Measurements from ENCODE around the gene IRGC.

DNA sequence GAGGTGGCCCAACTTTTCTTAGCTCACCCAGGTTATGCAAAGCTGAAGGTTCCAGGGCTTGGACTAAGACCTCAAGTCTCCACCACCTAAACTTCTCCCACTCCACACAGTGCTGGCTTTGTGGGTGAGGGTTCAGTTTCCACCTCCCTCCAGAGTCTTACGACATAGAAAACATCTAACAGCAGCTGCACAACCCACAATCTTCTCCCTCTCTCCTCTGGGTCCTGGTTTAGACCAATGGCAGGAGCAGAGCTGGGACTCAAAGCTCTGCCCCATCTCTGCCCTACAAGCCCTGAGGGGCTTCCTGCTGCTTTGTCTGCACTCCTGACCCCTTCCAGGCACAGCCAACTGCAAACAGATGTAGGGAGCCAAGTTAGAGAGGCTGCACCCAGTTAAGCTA, 16.0 kb downstream of the IRGC start:
- no peak for TF ChIP-seq MAX (IDR thresholded peaks at IDR 0.05)
- TF ChIP-seq TAF1 (IDR thresholded peaks at IDR 0.05; ENCODE audit: low read depth): no peak
- no peak for TF ChIP-seq ZBTB7A (IDR thresholded peaks at IDR 0.05; ENCODE audit: low read depth)
- TF ChIP-seq CREB1 (IDR thresholded peaks at IDR 0.05; ENCODE audit: low read depth): no peak
- TF ChIP-seq RAD21 (IDR thresholded peaks at IDR 0.05; ENCODE audit: low read depth): no peak
